HCT116 (cell line): ENCODE measurements around the gene MIGA1. TPM values are rescaled to one million over a fixed set of nuclear protein-coding genes. Genes with fewer than 3 reads are reported as not detected.
A peak's percentile ranks its signal among the peaks of the same experiment; 100 is the strongest.

Source experiments
- ATAC-seq: fragments of 200-7000 bp; cut with Tn5 transposase; 2 replicates; pipeline ENCODE4 v1.9.1; 2020; ENCODE audit warnings: mild to moderate bottlenecking, moderate library complexity
- BruUV-seq: library from RNA; stranded (reverse); fragments of 400-500 nt; replicated peaks from 2 replicates; lab custom pipeline; 2021; lab: Mats Ljungman, UMichigan
- CTCF ChIA-PET: fragments of 300-600 bp; sonication (Branson Sonifier 250); formaldehyde crosslinking; loops from one replicate; lab custom pipeline; 2021; ENCODE audit warnings: antibody characterized with exemption; lab: Charles Lee
- POLR2A ChIA-PET: fragments of 300-600, 350-600 bp; sonication (Branson Sonifier 250); formaldehyde crosslinking; loops from one replicate; lab custom pipeline; 2021; ENCODE audit warnings: antibody characterized with exemption; lab: Charles Lee
- RAD21 ChIA-PET, 2 experiments: fragments of 300-600 bp; sonication (Branson Sonifier 250); formaldehyde crosslinking; loops; one replicate each; lab custom pipeline; 2023; ENCODE audit warnings: low total read pairs in 2 of 2; ENCODE audit not compliant: uncharacterized antibody in 2 of 2, unreplicated experiment in 2 of 2, low non-redundant PET in 1 of 2; lab: Charles Lee
- DNase-seq: peaks from one replicate; pipeline ENCODE4 v3.0.0-alpha.2; 2010; ENCODE audit warnings: low read depth, low spot score
- H2AFZ ChIP-seq: fragments of 200-600 bp; shearing (Covaris generic), sonication (generic); 2 replicates; pipeline ENCODE4 v1.6.1; 2017; ENCODE audit warnings: low read depth, mixed run types, mixed read lengths, antibody characterized with exemption, low read length; ENCODE audit not compliant: poor library complexity, severe bottlenecking
- H3K27ac ChIP-seq: 2 replicates; pipeline ENCODE4 v1.5.1; 2012; ENCODE audit warnings: low read depth, low read length
- H3K27me3 ChIP-seq: fragments of 200-600 bp; sonication (generic); 2 replicates; pipeline ENCODE4 v1.6.1; 2016; ENCODE audit warnings: mixed run types, low read length, mixed read lengths; ENCODE audit not compliant: insufficient read depth
- H3K36me3 ChIP-seq, 2 experiments: fragments of 200-500 bp in 1 of 2; fragments of 200-600 bp in 1 of 2; sonication (Bioruptor generic) in 1 of 2; sonication (generic) in 1 of 2; 2 replicates each; pipeline versions ENCODE4 v1.5.1 to v1.6.1; 2014 to 2016; ENCODE audit warnings: low read length in 2 of 2, inconsistent platforms in 1 of 2, mixed read lengths in 1 of 2, mixed run types in 1 of 2; ENCODE audit not compliant: insufficient read depth in 2 of 2, control insufficient read depth in 1 of 2
- H3K4me1 ChIP-seq, 2 experiments: fragments of 200-600 bp in 1 of 2; sonication (generic) in 1 of 2; 2 replicates each; pipeline versions ENCODE4 v1.5.1 to v1.6.1; 2012 to 2017; ENCODE audit warnings: low read length in 2 of 2, inconsistent platforms in 1 of 2, mild to moderate bottlenecking in 1 of 2, mixed read lengths in 1 of 2, mixed run types in 1 of 2, moderate library complexity in 1 of 2; ENCODE audit not compliant: insufficient read depth in 2 of 2, control insufficient read depth in 1 of 2
- H3K4me2 ChIP-seq: fragments of 200-600 bp; sonication (generic); 2 replicates; pipeline ENCODE4 v1.6.1; 2017; ENCODE audit warnings: mixed run types, low read length, mixed read lengths
- H3K4me3 ChIP-seq, 2 experiments: fragments of 200-600 bp in 1 of 2; sonication (generic) in 1 of 2; replicated peaks in 1 of 2; 2 replicates each; pipeline ENCODE4 v1.5.1; 2011 to 2016; ENCODE audit warnings: low read length in 2 of 2, control low read depth in 1 of 2, low read depth in 1 of 2, mild to moderate bottlenecking in 1 of 2, mixed read lengths in 1 of 2, mixed run types in 1 of 2
- H3K79me2 ChIP-seq: fragments of 200-600 bp; sonication (generic); 2 replicates; pipeline ENCODE4 v1.6.1; 2017; ENCODE audit warnings: mild to moderate bottlenecking, mixed run types, low read length, moderate library complexity, mixed read lengths; ENCODE audit not compliant: insufficient read depth
- H3K9ac ChIP-seq: fragments of 200-600 bp; sonication (generic); 2 replicates; pipeline ENCODE4 v1.6.1; 2016; ENCODE audit warnings: low read length, mixed read lengths
- H3K9me2 ChIP-seq: fragments of 200-600 bp; sonication (generic), shearing (Covaris generic); 2 replicates; pipeline ENCODE4 v1.6.1; 2017; ENCODE audit warnings: mixed run types, mild to moderate bottlenecking, moderate library complexity; ENCODE audit not compliant: insufficient read depth
- H3K9me3 ChIP-seq, 2 experiments: fragments of 200-500 bp in 1 of 2; fragments of 200-600 bp in 1 of 2; sonication (Bioruptor generic) in 1 of 2; sonication (generic) in 1 of 2; 2 replicates each; pipeline ENCODE4 v1.6.1; 2014 to 2017; ENCODE audit warnings: low read length in 2 of 2, mixed read lengths in 2 of 2, inconsistent platforms in 1 of 2, low read depth in 1 of 2, mild to moderate bottlenecking in 1 of 2, mixed run types in 1 of 2, moderate library complexity in 1 of 2; ENCODE audit not compliant: control insufficient read depth in 1 of 2, insufficient read depth in 1 of 2
- H4K20me1 ChIP-seq: fragments of 200-600 bp; sonication (generic), shearing (Covaris generic); 2 replicates; pipeline ENCODE4 v1.6.1; 2017; ENCODE audit warnings: mixed run types, mild to moderate bottlenecking, moderate library complexity; ENCODE audit not compliant: insufficient read depth
- CBX3 ChIP-seq: IDR thresholded peaks from 2 replicates; pipeline ENCODE4 v1.6.1; 2012; ENCODE audit warnings: low read depth
- CEBPB ChIP-seq: IDR thresholded peaks from 2 replicates; pipeline ENCODE4 v1.6.1; 2012; ENCODE audit warnings: low read depth
- ELF1 ChIP-seq: IDR thresholded peaks from 2 replicates; pipeline ENCODE4 v1.6.1; 2012; ENCODE audit warnings: low read depth, borderline replicate concordance
- EZH2 ChIP-seq: fragments of 200-600 bp; sonication (generic); IDR thresholded peaks from 2 replicates; pipeline ENCODE4 v1.6.1; 2017; ENCODE audit warnings: antibody characterized with exemption, mixed run types
- EZH2phosphoT487 ChIP-seq: fragments of 200-600 bp; IDR thresholded peaks from 2 replicates; pipeline ENCODE4 v1.6.1; 2018; ENCODE audit warnings: antibody characterized with exemption, borderline replicate concordance
- POLR2AphosphoS5 ChIP-seq: IDR thresholded peaks from 2 replicates; pipeline ENCODE4 v1.6.1; 2011; ENCODE audit warnings: mild to moderate bottlenecking, low read depth, low read length, moderate library complexity
- SP1 ChIP-seq: IDR thresholded peaks from 2 replicates; pipeline ENCODE4 v1.6.1; 2012; ENCODE audit warnings: low read depth
- SRF ChIP-seq: IDR thresholded peaks from 2 replicates; pipeline ENCODE4 v1.6.1; 2012; ENCODE audit warnings: low read depth
- YY1 ChIP-seq: IDR thresholded peaks from 2 replicates; pipeline ENCODE4 v1.6.1; 2011; ENCODE audit warnings: low read length, low read depth, moderate library complexity, mild to moderate bottlenecking; ENCODE audit not compliant: insufficient replicate concordance; ENCODE audit errors: extremely low read depth
- ZFX ChIP-seq: fragments of 450-650 bp; IDR thresholded peaks from 2 replicates; pipeline ENCODE4 v1.6.1; 2017
- intact Hi-C: fragments of 100-400 bp; cut with micrococcal nuclease; formaldehyde crosslinking; loops from 2 replicates; pipeline ENCODE4 v1.10.0; 2022
- total RNA-seq: library from RNA; stranded (reverse); gene quantifications from one replicate; pipeline ENCODE4 v1.2.1, GENCODE V29; 2021; ENCODE audit not compliant: unreplicated experiment
- TF ChIP-seq, protein P1 (sequence below): IDR thresholded peaks from 2 replicates; pipeline ENCODE4 v1.6.1; 2012

MIGA1 gene
- total RNA-seq, 1 experiment from 2014 or later, result 9.6 TPM

DNA sequence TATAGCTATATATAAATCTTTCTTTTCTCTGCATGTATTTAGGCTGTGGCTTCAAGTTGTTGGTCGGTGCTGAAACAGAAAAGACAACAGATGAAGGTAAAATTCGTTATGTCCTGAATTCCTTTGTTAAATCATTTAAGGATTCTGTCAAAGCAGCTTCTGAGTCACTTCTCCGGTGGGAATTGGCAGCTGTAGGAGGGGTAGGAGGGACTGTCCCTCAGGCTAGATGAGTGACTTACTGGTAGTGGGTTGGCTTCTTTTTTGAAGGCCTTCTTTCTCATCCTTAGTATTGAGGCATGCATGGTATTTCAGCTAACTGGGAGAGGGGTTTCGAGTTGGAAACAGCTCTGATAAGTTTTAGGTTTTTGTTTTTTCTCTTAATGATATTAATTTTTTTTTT, 86.8 kb downstream of the MIGA1 start:
- intact Hi-C loops, result no loop called here
- no peaks in the 10 kb centered on the region for H3K27me3 ChIP-seq
- H3K36me3 ChIP-seq, result no peaks in the 10 kb centered on the region
- CTCF ChIA-PET, result no interaction called here
- POLR2A ChIA-PET, result no interaction called here
- no peaks in the 10 kb centered on the region for H3K4me1 ChIP-seq
- no peak overlapping the region for H3K4me3 ChIP-seq
- no peak overlapping the region for H3K4me2 ChIP-seq
- no TSS peak for BruUV-seq
- RAD21 ChIA-PET, result no interaction called here
- H3K79me2 ChIP-seq, result no peaks in the 10 kb centered on the region
- DNase-seq, result no peak
- no peak overlapping the region for H3K9ac ChIP-seq
- no peak overlapping the region for H2AFZ ChIP-seq
- ATAC-seq, result no peak
- no peaks in the 10 kb centered on the region for H3K9me3 ChIP-seq
- TF ChIP-seq, protein P1, sequence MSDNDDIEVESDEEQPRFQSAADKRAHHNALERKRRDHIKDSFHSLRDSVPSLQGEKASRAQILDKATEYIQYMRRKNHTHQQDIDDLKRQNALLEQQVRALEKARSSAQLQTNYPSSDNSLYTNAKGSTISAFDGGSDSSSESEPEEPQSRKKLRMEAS, result no peak
- TF ChIP-seq YY1, result no peak
- no peak for TF ChIP-seq ZFX
- TF ChIP-seq SP1, result no peak
- no peak for TF ChIP-seq ELF1
- no peak for TF ChIP-seq EZH2
- no peak for TF ChIP-seq POLR2AphosphoS5
- no peak for TF ChIP-seq CEBPB
- TF ChIP-seq EZH2phosphoT487, result no peak
- TF ChIP-seq, all 23 proteins: peak for 0
- no peak overlapping the region for H3K27ac ChIP-seq
- H3K9me2 ChIP-seq, result no peaks in the 10 kb centered on the region
- H4K20me1 ChIP-seq, result no peaks in the 10 kb centered on the region

DNA sequence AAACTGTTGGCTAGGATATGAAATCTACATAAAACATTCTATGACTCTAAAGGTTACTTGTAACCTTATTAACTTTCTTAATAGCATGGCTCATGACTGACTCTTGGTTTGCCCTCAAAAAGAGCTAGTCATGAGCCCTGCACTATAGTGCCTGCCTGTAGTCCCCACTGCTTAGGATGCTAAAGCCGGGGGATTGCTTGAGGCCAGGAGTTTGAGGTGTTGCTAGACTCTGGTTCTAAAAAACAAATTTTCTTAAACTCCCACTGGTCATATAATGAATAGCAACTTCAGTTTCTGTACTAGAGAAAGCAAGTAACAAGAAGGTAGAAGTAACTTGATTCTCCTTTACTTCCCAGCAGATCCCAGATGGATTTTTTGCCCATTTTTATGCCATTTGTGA, 93.2 kb downstream of the MIGA1 start:
- H3K4me2 ChIP-seq, result no peak overlapping the region
- DNase-seq (no peak), ATAC-seq (0 out of 2 replicates have a peak, but pooled peaks have one; percentile 20)
- H3K4me1 ChIP-seq, result no peaks in the 10 kb centered on the region
- no peaks in the 10 kb centered on the region for H3K9me2 ChIP-seq
- H4K20me1 ChIP-seq, result no peaks in the 10 kb centered on the region
- RAD21 ChIA-PET, result no interaction called here
- H3K27me3 ChIP-seq, result no peaks in the 10 kb centered on the region
- no peak overlapping the region for H2AFZ ChIP-seq
- no peak overlapping the region for H3K4me3 ChIP-seq
- CTCF ChIA-PET, result no interaction called here
- no peak for TF ChIP-seq POLR2AphosphoS5
- no peak for TF ChIP-seq SRF
- TF ChIP-seq CBX3, result no peak
- no peaks in the 10 kb centered on the region for H3K79me2 ChIP-seq
- no peaks in the 10 kb centered on the region for H3K36me3 ChIP-seq
- H3K9ac ChIP-seq, result no peak overlapping the region
- BruUV-seq, result no TSS peak
- no peak overlapping the region for H3K27ac ChIP-seq
- intact Hi-C loops, result no loop called here
- POLR2A ChIA-PET, result no interaction called here
- H3K9me3 ChIP-seq, result no peaks in the 10 kb centered on the region
